Measurements from ENCODE around the gene SMIM28.

Gene SMIM28

DNA sequence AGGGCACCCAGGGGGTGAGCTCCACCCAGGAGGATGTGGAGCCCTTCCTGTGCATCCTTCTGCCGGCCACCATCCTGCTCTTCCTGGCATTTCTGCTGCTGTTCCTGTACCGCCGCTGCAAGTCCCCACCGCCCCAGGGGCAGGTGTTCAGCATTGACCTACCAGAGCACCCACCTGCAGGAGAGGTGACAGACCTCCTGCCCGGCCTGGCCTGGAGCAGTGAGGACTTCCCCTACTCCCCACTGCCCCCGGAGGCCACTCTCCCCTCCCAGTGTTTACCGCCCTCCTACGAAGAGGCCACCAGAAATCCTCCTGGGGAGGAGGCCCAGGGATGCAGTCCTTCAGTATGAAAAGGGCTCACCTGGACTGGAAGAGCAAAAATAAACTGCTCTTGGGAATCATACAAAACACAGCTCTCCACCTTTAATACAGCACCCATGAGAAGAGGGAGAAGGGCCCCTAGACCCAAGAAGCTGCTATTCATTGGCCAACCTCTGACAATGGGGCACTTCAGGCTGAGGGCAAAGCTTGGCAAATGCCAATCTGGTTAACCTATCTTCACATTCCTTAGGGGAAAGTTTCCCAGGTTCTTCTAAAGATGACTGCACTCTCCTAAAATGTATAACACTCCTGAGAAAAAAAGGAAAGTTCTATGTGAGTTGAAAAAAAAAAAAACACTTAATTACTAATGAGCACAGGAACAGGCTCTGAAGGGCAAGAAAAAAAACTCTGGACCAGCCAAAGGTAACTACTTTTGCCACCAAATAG lies 5.0 kb downstream of the SMIM28 start:
- Histone ChIP-seq H3K27ac (ENCODE audit: low read length) (no peak overlapping the region), H3K4me2 (ENCODE audit: low read depth, low read length) (no peak overlapping the region), H3K36me3 (replicated peaks; ENCODE audit: insufficient read depth, low read length) (no peaks in the 10 kb centered on the region), H3K79me2 (ENCODE audit: low read length) (no peaks in the 10 kb centered on the region), H3K9me3 (replicated peaks; ENCODE audit: insufficient read depth, low read length) (no peaks in the 10 kb centered on the region), H2AFZ (ENCODE audit: low read length) (no peak overlapping the region), H3F3A (ENCODE audit: insufficient read depth, low read length) (no peaks in the 10 kb centered on the region), H3K4me3 (ENCODE audit: low read length) (no peak overlapping the region), H3K4me1 (ENCODE audit: low read length) (no peaks in the 10 kb centered on the region), H3K9me2 (replicated peaks; ENCODE audit: insufficient read depth, low read length) (no peaks in the 10 kb centered on the region), H4K20me1 (ENCODE audit: insufficient read depth, low read length) (no peaks in the 10 kb centered on the region), H3K27me3 (replicated peaks; ENCODE audit: insufficient read depth, low read length) (no peaks in the 10 kb centered on the region), H3K9ac (ENCODE audit: low read length) (no peak overlapping the region)
- no peak for DNase-seq
- TF ChIP-seq EZH2 (optimal IDR thresholded peaks at IDR 0.05; ENCODE audit: low read depth, low read length) (no peak), CTCF (IDR thresholded peaks at IDR 0.05; ENCODE audit: low read length) (no peak), EZH2phosphoT487 (IDR thresholded peaks at IDR 0.05; ENCODE audit: low read length) (no peak)

DNA sequence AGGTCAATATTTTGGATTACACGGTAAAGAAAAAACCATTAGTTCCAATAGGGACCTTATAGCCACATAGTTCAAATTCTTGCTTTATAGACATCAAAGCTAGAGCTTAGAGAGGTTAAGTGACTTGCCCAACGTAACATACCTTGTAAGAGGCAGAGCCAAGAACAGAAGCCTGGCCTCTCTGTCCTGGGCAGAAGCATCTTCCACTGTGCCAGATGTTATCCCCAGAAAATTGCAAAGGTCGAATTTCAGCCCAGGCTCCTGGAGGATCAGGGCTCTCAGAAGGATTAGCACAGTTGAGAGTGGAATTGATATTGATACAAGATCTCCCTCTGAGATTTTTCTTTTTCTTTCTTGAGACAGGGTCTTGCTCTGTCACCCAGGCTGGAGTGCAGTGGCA lies 6.1 kb downstream of the SMIM28 start:
- no peak overlapping the region for H3K4me3 ChIP-seq (ENCODE audit: low read length)
- no peaks in the 10 kb centered on the region for H3K4me1 ChIP-seq (ENCODE audit: low read length)
- H4K20me1 ChIP-seq (ENCODE audit: insufficient read depth, low read length), result no peaks in the 10 kb centered on the region
- no peak overlapping the region for H3K4me2 ChIP-seq (ENCODE audit: low read depth, low read length)
- no peak overlapping the region for H3K9ac ChIP-seq (ENCODE audit: low read length)
- H3F3A ChIP-seq (ENCODE audit: insufficient read depth, low read length), result no peaks in the 10 kb centered on the region
- H3K9me3 ChIP-seq (replicated peaks; ENCODE audit: insufficient read depth, low read length), result no peaks in the 10 kb centered on the region
- H3K27me3 ChIP-seq (replicated peaks; ENCODE audit: insufficient read depth, low read length), result no peaks in the 10 kb centered on the region
- no peaks in the 10 kb centered on the region for H3K36me3 ChIP-seq (replicated peaks; ENCODE audit: insufficient read depth, low read length)
- no peak overlapping the region for H3K27ac ChIP-seq (ENCODE audit: low read length)
- DNase-seq, result no peak
- H2AFZ ChIP-seq (ENCODE audit: low read length), result no peak overlapping the region
- no peaks in the 10 kb centered on the region for H3K79me2 ChIP-seq (ENCODE audit: low read length)
- TF ChIP-seq EZH2 (optimal IDR thresholded peaks at IDR 0.05; ENCODE audit: low read depth, low read length) (no peak), CTCF (IDR thresholded peaks at IDR 0.05; ENCODE audit: low read length) (no peak), EZH2phosphoT487 (IDR thresholded peaks at IDR 0.05; ENCODE audit: low read length) (no peak)
- H3K9me2 ChIP-seq (replicated peaks; ENCODE audit: insufficient read depth, low read length), result no peaks in the 10 kb centered on the region

- no peaks in the 10 kb centered on the region for H3K36me3 ChIP-seq (replicated peaks; ENCODE audit: insufficient read depth, low read length)
- no peaks in the 10 kb centered on the region for H3K9me2 ChIP-seq (replicated peaks; ENCODE audit: insufficient read depth, low read length)
- H3K27me3 ChIP-seq (replicated peaks; ENCODE audit: insufficient read depth, low read length), result no peaks in the 10 kb centered on the region
- H3K27ac ChIP-seq (ENCODE audit: low read length), result no peak overlapping the region
- H3F3A ChIP-seq (ENCODE audit: insufficient read depth, low read length), result no peaks in the 10 kb centered on the region
- H3K79me2 ChIP-seq (ENCODE audit: low read length), result no peaks in the 10 kb centered on the region
- no peak overlapping the region for H3K4me2 ChIP-seq (ENCODE audit: low read depth, low read length)
- H3K4me3 ChIP-seq (ENCODE audit: low read length), result no peak overlapping the region
- DNase-seq, result no peak
- H4K20me1 ChIP-seq (ENCODE audit: insufficient read depth, low read length), result no peaks in the 10 kb centered on the region
- no peaks in the 10 kb centered on the region for H3K9me3 ChIP-seq (replicated peaks; ENCODE audit: insufficient read depth, low read length)
- no peak for TF ChIP-seq EZH2phosphoT487 (IDR thresholded peaks at IDR 0.05; ENCODE audit: low read length)
- no peak for TF ChIP-seq CTCF (IDR thresholded peaks at IDR 0.05; ENCODE audit: low read length)
- no peak for TF ChIP-seq EZH2 (optimal IDR thresholded peaks at IDR 0.05; ENCODE audit: low read depth, low read length)
- no peak overlapping the region for H2AFZ ChIP-seq (ENCODE audit: low read length)
- no peak overlapping the region for H3K9ac ChIP-seq (ENCODE audit: low read length)
- H3K4me1 ChIP-seq (ENCODE audit: low read length), result no peaks in the 10 kb centered on the region
Measured at GRCh38 chr6:138386897-138387296, 9.2 kb downstream of the SMIM28 start.

All from MM.1S (cell line).